HEK293 (cell line): ENCODE measurements around the gene FADS2.
A peak's percentile ranks its signal among the peaks of the same experiment; 100 is the strongest.

Source experiments
- CTCF ChIA-PET: fragments of 350-600 bp; formaldehyde crosslinking; extraction: SDS; loops from one replicate; lab custom pipeline; 2021; ENCODE audit warnings: antibody characterized with exemption; lab: Yijun Ruan, JAX
- POLR2A ChIA-PET: fragments of 300-600 bp; formaldehyde crosslinking; extraction: SDS; loops from one replicate; lab custom pipeline; 2020; ENCODE audit warnings: antibody characterized with exemption, inconsistent platforms; lab: Yijun Ruan, JAX
- H3K27ac ChIP-seq: fragments of 200-500 bp; sonication (Bioruptor generic); 2 replicates; pipeline ENCODE4 v1.5.1; 2014; ENCODE audit warnings: low read depth, low read length, control low read depth, inconsistent platforms; ENCODE audit errors: extremely low read depth
- H3K36me3 ChIP-seq, 2 experiments: fragments of 200-500 bp in 1 of 2; sonication (Bioruptor generic) in 1 of 2; 1 replicate in 1 of 2; 2 replicates in 1 of 2; pipeline ENCODE4 v1.5.1; 2014 to 2017; ENCODE audit warnings: inconsistent platforms in 2 of 2, low read length in 2 of 2; ENCODE audit not compliant: control insufficient read depth in 2 of 2, insufficient read depth in 1 of 2
- H3K4me1 ChIP-seq: fragments of 200-500 bp; sonication (Bioruptor generic); 2 replicates; pipeline ENCODE4 v1.5.1; 2014; ENCODE audit warnings: mild to moderate bottlenecking, low read length, inconsistent platforms; ENCODE audit not compliant: control insufficient read depth, insufficient read depth
- H3K4me3 ChIP-seq: 2 replicates; pipeline ENCODE4 v1.5.1; 2011; ENCODE audit warnings: low read depth, mild to moderate bottlenecking, control low read depth, low read length, moderate library complexity
- H3K9me3 ChIP-seq: fragments of 200-500 bp; sonication (Bioruptor generic); 2 replicates; pipeline ENCODE4 v1.5.1; 2014; ENCODE audit warnings: low read depth, low read length, inconsistent platforms; ENCODE audit not compliant: control insufficient read depth, insufficient read depth
- EGR2 ChIP-seq: fragments of 450-650 bp; formaldehyde crosslinking; IDR thresholded peaks from 2 replicates; pipeline ENCODE4 v1.5.1; 2016; ENCODE audit warnings: low read depth, missing biosample characterization, missing genetic modification characterization
- FEZF1 ChIP-seq: fragments of 450-650 bp; formaldehyde crosslinking; IDR thresholded peaks from 2 replicates; pipeline ENCODE4 v1.5.1; 2016; ENCODE audit warnings: missing biosample characterization, missing genetic modification characterization
- GLI2 ChIP-seq: fragments of 450-650 bp; formaldehyde crosslinking; IDR thresholded peaks from 2 replicates; pipeline ENCODE4; 2017; ENCODE audit warnings: missing biosample characterization, missing genetic modification characterization, low read depth, borderline replicate concordance
- IKZF3 ChIP-seq: fragments of 450-650 bp; IDR thresholded peaks from 2 replicates; pipeline ENCODE4 v1.5.0; 2018; ENCODE audit warnings: missing biosample characterization, mild to moderate bottlenecking, missing genetic modification characterization, moderate library complexity
- KLF17 ChIP-seq: fragments of 450-650 bp; formaldehyde crosslinking; IDR thresholded peaks from 2 replicates; pipeline ENCODE4 v1.5.1; 2016; ENCODE audit warnings: missing biosample characterization, missing genetic modification characterization
- KLF7 ChIP-seq: fragments of 450-650 bp; formaldehyde crosslinking; IDR thresholded peaks from 2 replicates; pipeline ENCODE4 v1.5.1; 2016; ENCODE audit warnings: missing biosample characterization, missing genetic modification characterization, borderline replicate concordance
- OVOL3 ChIP-seq: fragments of 450-650 bp; formaldehyde crosslinking; IDR thresholded peaks from 2 replicates; pipeline ENCODE4 v1.5.1; 2016; ENCODE audit warnings: missing biosample characterization, missing genetic modification characterization
- SCRT2 ChIP-seq: fragments of 450-650 bp; formaldehyde crosslinking; IDR thresholded peaks from 2 replicates; pipeline ENCODE4 v1.5.1; 2016; ENCODE audit warnings: missing biosample characterization, missing genetic modification characterization
- YY1 ChIP-seq: fragments of 450-650 bp; formaldehyde crosslinking; IDR thresholded peaks from 2 replicates; pipeline ENCODE4 v1.5.1; 2018; ENCODE audit warnings: missing biosample characterization, missing genetic modification characterization
- ZBTB20 ChIP-seq: fragments of 450-650 bp; formaldehyde crosslinking; IDR thresholded peaks from 2 replicates; pipeline ENCODE4 v1.5.1; 2016; ENCODE audit warnings: missing biosample characterization, missing genetic modification characterization
- ZNF114 ChIP-seq: fragments of 450-650 bp; formaldehyde crosslinking; IDR thresholded peaks from 2 replicates; pipeline ENCODE4 v1.5.0; 2017; ENCODE audit warnings: missing biosample characterization, missing genetic modification characterization
- ZNF132 ChIP-seq: fragments of 450-650 bp; formaldehyde crosslinking; IDR thresholded peaks from 2 replicates; pipeline ENCODE4 v1.5.1; 2017; ENCODE audit warnings: missing biosample characterization, missing genetic modification characterization, borderline replicate concordance
- ZNF169 ChIP-seq: fragments of 450-650 bp; formaldehyde crosslinking; IDR thresholded peaks from 2 replicates; pipeline ENCODE4 v1.5.1; 2016; ENCODE audit warnings: missing biosample characterization, missing genetic modification characterization
- ZNF2 ChIP-seq: fragments of 450-650 bp; formaldehyde crosslinking; IDR thresholded peaks from 2 replicates; pipeline ENCODE4 v1.5.1; 2016; ENCODE audit warnings: missing biosample characterization, missing genetic modification characterization
- ZNF214 ChIP-seq: fragments of 450-650 bp; formaldehyde crosslinking; IDR thresholded peaks from 2 replicates; pipeline ENCODE4 v1.5.1; 2017; ENCODE audit warnings: missing biosample characterization, mild to moderate bottlenecking, missing genetic modification characterization, borderline replicate concordance
- ZNF280D ChIP-seq: fragments of 450-650 bp; formaldehyde crosslinking; IDR thresholded peaks from 2 replicates; pipeline ENCODE4 v1.5.1; 2016; ENCODE audit warnings: missing biosample characterization, missing genetic modification characterization
- ZNF311 ChIP-seq: fragments of 450-650 bp; formaldehyde crosslinking; IDR thresholded peaks from 2 replicates; pipeline ENCODE4 v1.5.1; 2017; ENCODE audit warnings: missing biosample characterization, missing genetic modification characterization, borderline replicate concordance
- ZNF324 ChIP-seq: fragments of 450-650 bp; formaldehyde crosslinking; IDR thresholded peaks from 2 replicates; pipeline ENCODE4 v1.5.1; 2016; ENCODE audit warnings: missing biosample characterization, missing genetic modification characterization
- ZNF335 ChIP-seq: fragments of 450-650 bp; formaldehyde crosslinking; conservative IDR thresholded peaks from 2 replicates; pipeline ENCODE4 v1.5.1; 2016; ENCODE audit warnings: missing biosample characterization, missing genetic modification characterization
- ZNF473 ChIP-seq: fragments of 450-650 bp; formaldehyde crosslinking; IDR thresholded peaks from 2 replicates; pipeline ENCODE4 v1.5.1; 2017; ENCODE audit warnings: missing biosample characterization, missing genetic modification characterization
- ZNF488 ChIP-seq: fragments of 450-650 bp; formaldehyde crosslinking; IDR thresholded peaks from 2 replicates; pipeline ENCODE4 v1.5.1; 2016; ENCODE audit warnings: missing biosample characterization, missing genetic modification characterization
- ZNF521 ChIP-seq: fragments of 450-650 bp; formaldehyde crosslinking; IDR thresholded peaks from 2 replicates; pipeline ENCODE4 v1.5.1; 2017; ENCODE audit warnings: missing biosample characterization, mild to moderate bottlenecking, missing genetic modification characterization
- ZNF623 ChIP-seq: fragments of 450-650 bp; formaldehyde crosslinking; IDR thresholded peaks from 2 replicates; pipeline ENCODE4 v1.5.1; 2016; ENCODE audit warnings: missing biosample characterization, missing genetic modification characterization
- ZNF677 ChIP-seq: fragments of 450-650 bp; IDR thresholded peaks from 2 replicates; pipeline ENCODE4 v1.5.0; 2018; ENCODE audit warnings: missing biosample characterization, mild to moderate bottlenecking, missing genetic modification characterization, moderate library complexity
- ZNF707 ChIP-seq: fragments of 450-650 bp; formaldehyde crosslinking; IDR thresholded peaks from 2 replicates; pipeline ENCODE4 v1.5.1; 2016; ENCODE audit warnings: missing biosample characterization, missing genetic modification characterization
- ZSCAN18 ChIP-seq: fragments of 450-650 bp; formaldehyde crosslinking; IDR thresholded peaks from 2 replicates; pipeline ENCODE4 v1.5.1; 2016; ENCODE audit warnings: missing biosample characterization, missing genetic modification characterization
- ZSCAN23 ChIP-seq: fragments of 450-650 bp; formaldehyde crosslinking; IDR thresholded peaks from 2 replicates; pipeline ENCODE4 v1.5.1; 2016; ENCODE audit warnings: missing biosample characterization, missing genetic modification characterization

FADS2 gene

GRCh38 chr11:61828379-61828628 lies 204 bp downstream of the FADS2 start:
- Histone ChIP-seq H3K4me1 (peaks cover 10% of the 10 kb centered on the region; the same call in 1 of the 2 replicates), H3K9me3 (no peaks in the 10 kb centered on the region), H3K4me3 (peak overlapping the region; percentile 62), H3K27ac (peak overlapping the region; percentile 96), H3K36me3 (no peaks in the 10 kb centered on the region)
- no peak for TF ChIP-seq IKZF3 (tag by site-specific recombination)
- no peak for TF ChIP-seq ZNF324 (tag by site-specific recombination)
- no peak for TF ChIP-seq ZNF132
- TF ChIP-seq ZNF114 (tag by site-specific recombination), result no peak
- TF ChIP-seq EGR2 (tag by site-specific recombination), result no peak
- no peak for TF ChIP-seq ZSCAN23
- TF ChIP-seq ZNF677 (tag by site-specific recombination), result no peak
- 0 out of 2 replicates have a peak, but pooled peaks have one; percentile 41 for TF ChIP-seq SCRT2 (tag by site-specific recombination)
- peak; percentile 55 for TF ChIP-seq ZNF335 (tag by site-specific recombination)
- peak; percentile 20; the same call in 1 of the 2 replicates for TF ChIP-seq ZBTB20 (tag by site-specific recombination)
- no peak for TF ChIP-seq GLI2 (tag by site-specific recombination)
- TF ChIP-seq ZNF280D (tag by site-specific recombination), result no peak
- peak; percentile 37; the same call in 1 of the 2 replicates for TF ChIP-seq KLF17 (tag by site-specific recombination)
- TF ChIP-seq OVOL3 (tag by site-specific recombination), result no peak
- TF ChIP-seq ZNF169 (tag by site-specific recombination), result no peak
- no peak for TF ChIP-seq ZNF473 (tag by site-specific recombination)
- TF ChIP-seq KLF7 (tag by site-specific recombination), result no peak
- ChIA-PET POLR2A (interaction anchor here (0.8 to 2.1 kb wide), 6 partner anchors 12 to 110 kb away, joined by 3 to 55 read pairs (median 4); partner anchors contain the start of genes FADS1, FEN1 and TMEM258), CTCF (interaction anchor here (0.6 to 3.1 kb wide), 8 partner anchors 9 to 280 kb away, joined by 3 to 13 read pairs (median 4); no protein-coding TSS in a partner anchor)

- Histone ChIP-seq H3K4me3 (peak overlapping the region; percentile 62), H3K4me1 (peaks cover 10% of the 10 kb centered on the region; the same call in 1 of the 2 replicates)
- 0 out of 2 replicates have a peak, but pooled peaks have one; percentile 59 for TF ChIP-seq YY1
- TF ChIP-seq ZSCAN18 (tag by site-specific recombination), result no peak
- no peak for TF ChIP-seq ZNF521
- no peak for TF ChIP-seq IKZF3 (tag by site-specific recombination)
- no peak for TF ChIP-seq ZNF623 (tag by site-specific recombination)
- no peak for TF ChIP-seq ZNF214 (tag by site-specific recombination)
- TF ChIP-seq ZNF2 (tag by site-specific recombination), result no peak
- no peak for TF ChIP-seq ZNF488 (tag by site-specific recombination)
- no peak for TF ChIP-seq ZNF707 (tag by site-specific recombination)
- no peak for TF ChIP-seq ZNF311
- TF ChIP-seq FEZF1, result no peak
Observed at GRCh38 chr11:61828629-61829407, 718 bp downstream of the FADS2 start.

More at GRCh38 chr11:61828629-61829407, 718 bp downstream of the FADS2 start:
- Histone ChIP-seq H3K9me3 (no peaks in the 10 kb centered on the region), H3K27ac (peak overlapping the region; percentile 96), H3K36me3 (no peaks in the 10 kb centered on the region)
- ChIA-PET POLR2A (interaction anchor here (0.7 to 2.1 kb wide), 5 partner anchors 10 to 961 kb away, joined by 3 to 55 read pairs (median 3); partner anchors contain the start of genes FADS1, FEN1 and TMEM258), CTCF (interaction anchor here (0.6 to 3.1 kb wide), 13 partner anchors 8 to 323 kb away, joined by 3 to 13 read pairs (median 4); no protein-coding TSS in a partner anchor)
